Measurements from ENCODE around the gene ABTB2. TPM values are rescaled to one million over a fixed set of nuclear protein-coding genes. Genes with fewer than 3 reads are reported as not detected.

The ABTB2 gene
- total and polyA plus RNA-seq, 2 of the 8 experiments (the other 6 are each of a cell fraction or from before 2014, with no cell fraction given), result 7.7 to 10.2 TPM

DNA sequence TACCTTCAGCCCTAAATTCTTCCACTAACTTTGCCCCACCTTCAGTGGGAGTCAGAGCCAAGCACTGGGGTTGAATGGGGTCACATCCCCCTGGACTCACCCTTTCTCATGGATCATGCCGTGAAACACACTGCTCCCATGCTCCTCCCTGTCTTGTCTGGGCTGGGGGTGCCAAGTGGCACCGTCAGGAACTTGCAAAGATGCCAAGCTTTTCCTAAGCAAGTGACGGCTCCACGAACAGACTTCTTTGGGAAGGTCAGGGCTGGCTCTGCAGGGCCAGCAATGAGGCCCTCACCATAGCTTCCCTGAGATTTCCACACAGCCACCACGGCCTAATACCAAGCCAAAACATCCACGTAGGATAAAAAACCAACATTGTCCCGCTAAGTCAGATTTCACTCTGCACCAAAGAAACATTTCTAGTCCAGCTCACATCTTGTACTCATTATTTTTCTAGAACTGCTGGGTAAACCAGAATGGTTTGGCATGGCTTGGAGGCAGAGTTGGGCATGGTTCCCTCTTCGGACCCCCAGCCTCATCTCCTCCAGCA, 175.9 kb downstream of the ABTB2 start:
- no peak overlapping the region for H3K4ac ChIP-seq (replicated peaks; ENCODE audit: insufficient read length, low read depth, low read length)
- no peaks in the 10 kb centered on the region for H4K20me1 ChIP-seq (replicated peaks in 1 of 2; ENCODE audit: control insufficient read depth in 1 of 2, insufficient read depth in 2 of 2, low read length in 2 of 2)
- peak overlapping the region; percentile 19; the same call in 1 of the 2 replicates for H4K8ac ChIP-seq (ENCODE audit: extremely low read depth, insufficient read depth, low read length)
- no peaks in the 10 kb centered on the region for H3K23me2 ChIP-seq (ENCODE audit: low read depth, low read length)
- no peaks in the 10 kb centered on the region; a peak in 2 of 8 replicates for H3K36me3 ChIP-seq (ENCODE audit: control insufficient read depth in 2 of 4, insufficient read depth in 4 of 4, low read length in 3 of 4)
- WGBS, 2 experiments (ENCODE audit: extremely low coverage in 1 of 2, insufficient coverage in 1 of 2, insufficient read length in 1 of 2, insufficient replicate concordance in 2 of 2, low coverage in 1 of 2, low lambda C conversion rate in 2 of 2, missing lambda C conversion rate in 1 of 2), result 94% methylated on average over 8 of the region's 8 CpGs; no CpG with 5 or more reads in 1 of the 2 experiments
- H2BK120ac ChIP-seq (replicated peaks; ENCODE audit: low read depth, low read length), result no peak overlapping the region
- H2BK15ac ChIP-seq (ENCODE audit: low read length), result no peak overlapping the region
- no peak overlapping the region for H2BK5ac ChIP-seq (ENCODE audit: low read depth, low read length)
- FAIRE-seq (no peak), DNase-seq (ENCODE audit: low read depth in 1 of 2, low spot score in 2 of 2) (no peak)
- ChIA-PET CTCF (ENCODE audit: partially characterized antibody) (interaction anchor here (0.7 to 7.7 kb wide), 11 partner anchors 6 to 311 kb away, joined by 3 to 92 read pairs (median 3); partner anchors contain the start of gene ABTB2), POLR2A (ENCODE audit: partially characterized antibody) (interaction anchor here (1.5 kb wide), 1 partner anchor 13 kb away, joined by 4 read pairs; no protein-coding TSS in a partner anchor)
- H3K27me3 ChIP-seq (replicated peaks in 1 of 4; ENCODE audit: control insufficient read depth in 3 of 4, extremely low read depth in 1 of 4, insufficient read depth in 3 of 4, low read length in 3 of 4), result no peaks in the 10 kb centered on the region
- H2AK5ac ChIP-seq (ENCODE audit: low read depth, low read length), result no peak overlapping the region
- H3K14ac ChIP-seq (ENCODE audit: insufficient read length), result no peak overlapping the region
- peaks cover 7 to 15% (median 10%) of the 10 kb centered on the region in 4 experiments for H3K4me1 ChIP-seq (replicated peaks in 1 of 4; ENCODE audit: control insufficient read depth in 3 of 4, insufficient read depth in 4 of 4, low read length in 3 of 4)
- H3K79me1 ChIP-seq (ENCODE audit: low read depth, low read length), result no peaks in the 10 kb centered on the region
- H3K79me2 ChIP-seq (ENCODE audit: control insufficient read depth in 1 of 2, insufficient read depth in 2 of 2, low read length in 2 of 2), result no peaks in the 10 kb centered on the region
- no peak overlapping the region for H3K27ac ChIP-seq (ENCODE audit: low read depth, low read length)
- no peak overlapping the region for H3K56ac ChIP-seq (replicated peaks; ENCODE audit: insufficient read length, low read depth, low read length)
- no peak overlapping the region for H4K91ac ChIP-seq (replicated peaks; ENCODE audit: insufficient read length, low read length)
- H4K5ac ChIP-seq (ENCODE audit: insufficient read length, low read depth, low read length), result no peak overlapping the region
- no peak overlapping the region for H3K9ac ChIP-seq (replicated peaks in 1 of 4; ENCODE audit: extremely low read depth in 1 of 4, low read depth in 3 of 4, low read length in 3 of 4)
- H3K9me3 ChIP-seq (ENCODE audit: insufficient read depth in 2 of 2, low read depth in 1 of 2, low read length in 1 of 2), result no peaks in the 10 kb centered on the region
- H2BK12ac ChIP-seq (ENCODE audit: low read depth, low read length), result no peak overlapping the region
- H3K18ac ChIP-seq (ENCODE audit: extremely low read depth, low read length), result no peak overlapping the region
- no peak overlapping the region for H3K23ac ChIP-seq (ENCODE audit: insufficient read length)
- H2AFZ ChIP-seq (ENCODE audit: low read length), result no peak overlapping the region
- H2BK20ac ChIP-seq (ENCODE audit: low read length), result no peak overlapping the region
- H3K4me3 ChIP-seq (ENCODE audit: extremely low read depth in 1 of 4, insufficient read depth in 2 of 4, low read depth in 3 of 4, low read length in 4 of 4), result no peak overlapping the region
- no peak overlapping the region for H3K4me2 ChIP-seq (ENCODE audit: insufficient read depth in 1 of 2, low read depth in 2 of 2, low read length in 2 of 2)
- no peak for TF ChIP-seq CBX8 (IDR thresholded peaks at IDR 0.05; ENCODE audit: borderline replicate concordance, low read depth, low read length)
- TF ChIP-seq SP2 (IDR thresholded peaks at IDR 0.05; ENCODE audit: low read length), result no peak
- no peak for TF ChIP-seq MAX (IDR thresholded peaks at IDR 0.05)
- TF ChIP-seq ATF3 (IDR thresholded peaks at IDR 0.05; ENCODE audit: insufficient read depth, low read depth, low read length), result no peak
- TF ChIP-seq CTBP2 (IDR thresholded peaks at IDR 0.05; ENCODE audit: borderline replicate concordance, insufficient read depth, insufficient read length, low read length), result no peak
- no peak for TF ChIP-seq ATF2 (IDR thresholded peaks at IDR 0.05; ENCODE audit: low read length)
- no peak for TF ChIP-seq SP1 (IDR thresholded peaks at IDR 0.05; ENCODE audit: low read depth, low read length)
- no peak for TF ChIP-seq ZNF274 (IDR thresholded peaks at IDR 0.05; ENCODE audit: borderline replicate concordance, extremely low read depth, low read length)
- TF ChIP-seq ASH2L (IDR thresholded peaks at IDR 0.05; ENCODE audit: low read length), result no peak
- no peak for TF ChIP-seq SRF (IDR thresholded peaks at IDR 0.05; ENCODE audit: low read depth, low read length)
- TF ChIP-seq PHF8 (conservative IDR thresholded peaks at IDR 0.05; ENCODE audit: low read depth, low read length), result no peak
